ENCODE results near the gene PKN1. TPM values are rescaled to one million over a fixed set of nuclear protein-coding genes. Genes with fewer than 3 reads are reported as not detected.
"Not testable (repeated sequence)": the region's sequence is repeated elsewhere in the genome, so short reads cannot be mapped to it uniquely, and the experiment has no call there.

PKN1 gene
- total and polyA plus RNA-seq, 9 donors = 40.2 to 79.2 (median 72.1) TPM

- H3K9me3 ChIP-seq (replicated peaks; ENCODE audit: control insufficient read depth, low read depth, low read length) = no peaks in the 10 kb centered on the region
- DNase-seq = no peak
- H3K4me3 ChIP-seq (ENCODE audit: low read length) = no peak overlapping the region
- peaks cover 53% of the 10 kb centered on the region for H3K36me3 ChIP-seq (ENCODE audit: control insufficient read depth, insufficient read depth, low read length)
- H3K27ac ChIP-seq (ENCODE audit: low read length) = no peak overlapping the region
- 97% methylated on average over 13 of the region's 16 CpGs for WGBS (ENCODE audit: insufficient coverage)
- H3K4me1 ChIP-seq (ENCODE audit: control insufficient read depth, insufficient read depth, low read length) = peaks cover 21% of the 10 kb centered on the region
- no peaks in the 10 kb centered on the region for H3K27me3 ChIP-seq (ENCODE audit: control insufficient read depth, insufficient read depth, low read length)
Observed at GRCh38 chr19:14442891-14443631, 10.0 kb downstream of the PKN1 start.

DNA sequence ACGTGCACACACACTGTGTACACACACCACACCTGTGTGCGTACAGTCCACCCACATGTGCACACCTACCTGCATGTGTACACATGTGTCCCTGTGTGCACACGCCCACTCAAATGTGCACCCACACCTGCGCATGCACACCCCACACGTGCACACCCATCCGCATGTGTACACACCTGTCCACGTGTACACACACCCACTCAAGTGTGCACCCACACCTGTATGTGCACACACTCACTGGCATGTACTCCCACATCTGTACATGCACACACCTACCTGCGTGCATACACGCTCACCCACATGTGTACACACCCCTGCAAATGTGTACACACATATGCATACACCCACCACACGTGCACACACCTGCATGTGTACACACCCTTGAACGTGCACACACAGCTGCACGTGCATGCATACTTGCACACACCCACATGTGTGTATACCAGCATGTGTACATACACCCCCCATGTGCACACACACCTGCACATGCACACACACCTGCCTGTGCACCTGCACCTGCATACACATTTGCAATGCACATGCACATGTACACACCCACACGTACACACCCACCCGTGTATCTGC, 10.6 kb downstream of the PKN1 start:
- Histone ChIP-seq H3K9me3 (replicated peaks; ENCODE audit: control insufficient read depth, low read depth, low read length) (no peaks in the 10 kb centered on the region), H3K36me3 (ENCODE audit: control insufficient read depth, insufficient read depth, low read length) (peaks cover 59% of the 10 kb centered on the region), H3K27ac (ENCODE audit: low read length) (no peak overlapping the region), H3K4me3 (ENCODE audit: low read length) (no peak overlapping the region), H3K27me3 (ENCODE audit: control insufficient read depth, insufficient read depth, low read length) (no peaks in the 10 kb centered on the region), H3K4me1 (ENCODE audit: control insufficient read depth, insufficient read depth, low read length) (peaks cover 21% of the 10 kb centered on the region)
- no peak for DNase-seq
- 96% methylated on average over 12 of the region's 14 CpGs for WGBS (ENCODE audit: insufficient coverage)

GRCh38 chr19:14446336-14447036, 13.4 kb downstream of the PKN1 start:
- no peak for DNase-seq
- Histone ChIP-seq H3K27ac (ENCODE audit: low read length) (no peak overlapping the region), H3K9me3 (replicated peaks; ENCODE audit: control insufficient read depth, low read depth, low read length) (no peaks in the 10 kb centered on the region), H3K36me3 (ENCODE audit: control insufficient read depth, insufficient read depth, low read length) (peaks cover 79% of the 10 kb centered on the region), H3K27me3 (ENCODE audit: control insufficient read depth, insufficient read depth, low read length) (no peaks in the 10 kb centered on the region), H3K4me1 (ENCODE audit: control insufficient read depth, insufficient read depth, low read length) (peaks cover 4% of the 10 kb centered on the region), H3K4me3 (ENCODE audit: low read length) (no peak overlapping the region)
- 100% methylated on average over 9 of the region's 10 CpGs for WGBS (ENCODE audit: insufficient coverage)

GRCh38 chr19:14449321-14449720, 16.2 kb downstream of the PKN1 start:
- no peaks in the 10 kb centered on the region for H3K9me3 ChIP-seq (replicated peaks; ENCODE audit: control insufficient read depth, low read depth, low read length)
- H3K27me3 ChIP-seq (ENCODE audit: control insufficient read depth, insufficient read depth, low read length) = no peaks in the 10 kb centered on the region
- no peaks in the 10 kb centered on the region for H3K4me1 ChIP-seq (ENCODE audit: control insufficient read depth, insufficient read depth, low read length)
- peaks cover 67% of the 10 kb centered on the region for H3K36me3 ChIP-seq (ENCODE audit: control insufficient read depth, insufficient read depth, low read length)
- WGBS (ENCODE audit: insufficient coverage) = 98% methylated on average over 4 of the region's 6 CpGs
- H3K27ac ChIP-seq (ENCODE audit: low read length) = no peak overlapping the region
- H3K4me3 ChIP-seq (ENCODE audit: low read length) = no peak overlapping the region
- DNase-seq = no peak

DNA sequence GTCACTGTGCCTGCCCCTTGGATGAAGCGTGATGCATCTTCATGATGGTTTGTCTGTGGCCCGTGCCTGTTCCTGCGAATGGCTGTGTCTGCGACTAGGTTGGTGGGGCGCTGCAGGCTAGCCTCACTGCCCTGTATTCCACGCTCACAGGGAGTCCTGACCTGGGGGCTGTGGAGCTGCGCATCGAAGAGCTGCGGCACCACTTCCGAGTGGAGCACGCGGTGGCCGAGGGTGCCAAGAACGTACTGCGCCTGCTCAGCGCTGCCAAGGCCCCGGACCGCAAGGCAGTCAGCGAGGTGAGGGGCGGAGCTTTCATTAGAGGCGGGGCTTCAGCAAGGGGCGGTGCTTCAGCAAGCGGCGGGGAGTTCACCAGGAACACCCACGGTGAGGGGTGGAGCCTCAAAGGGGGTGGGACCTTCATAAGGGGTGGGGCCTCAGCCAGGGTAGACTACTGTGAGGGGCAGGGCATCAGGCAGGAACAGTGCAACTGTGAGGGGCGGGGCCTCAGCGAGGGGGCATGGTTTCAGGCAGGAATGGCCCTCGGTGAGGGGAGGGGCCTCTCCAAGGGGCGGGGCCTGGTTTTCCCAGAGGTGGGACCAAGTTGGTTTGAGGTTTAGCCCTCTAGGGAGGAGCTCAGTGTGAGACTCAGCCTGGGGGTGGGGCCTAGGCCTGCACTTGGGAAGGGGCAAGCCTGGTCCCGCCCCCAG, 17.2 kb downstream of the PKN1 start:
- Histone ChIP-seq H3K4me3 (ENCODE audit: low read length) (no peak overlapping the region), H3K4me1 (ENCODE audit: control insufficient read depth, insufficient read depth, low read length) (no peaks in the 10 kb centered on the region), H3K27me3 (ENCODE audit: control insufficient read depth, insufficient read depth, low read length) (no peaks in the 10 kb centered on the region), H3K36me3 (ENCODE audit: control insufficient read depth, insufficient read depth, low read length) (peaks cover 58% of the 10 kb centered on the region), H3K9me3 (replicated peaks; ENCODE audit: control insufficient read depth, low read depth, low read length) (no peaks in the 10 kb centered on the region), H3K27ac (ENCODE audit: low read length) (no peak overlapping the region)
- 79% methylated on average over 28 of the region's 30 CpGs for WGBS (ENCODE audit: insufficient coverage)
- DNase-seq = no peak

DNA sequence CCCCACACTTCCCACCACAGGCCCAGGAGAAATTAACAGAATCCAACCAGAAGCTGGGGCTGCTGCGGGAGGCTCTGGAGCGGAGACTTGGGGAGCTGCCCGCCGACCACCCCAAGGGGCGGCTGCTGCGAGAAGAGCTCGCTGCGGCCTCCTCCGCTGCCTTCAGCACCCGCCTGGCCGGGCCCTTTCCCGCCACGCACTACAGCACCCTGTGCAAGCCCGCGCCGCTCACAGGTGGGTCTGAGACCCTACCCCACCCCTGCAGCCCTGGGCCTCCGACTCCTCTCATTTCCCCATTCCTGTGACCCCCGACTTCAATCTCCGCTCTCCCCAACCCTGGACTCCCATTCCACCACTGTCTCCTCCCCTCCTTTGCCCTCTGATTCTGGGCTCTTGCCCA, 17.8 kb downstream of the PKN1 start:
- H3K9me3 ChIP-seq (replicated peaks; ENCODE audit: control insufficient read depth, low read depth, low read length) = no peaks in the 10 kb centered on the region
- peaks cover 56% of the 10 kb centered on the region for H3K36me3 ChIP-seq (ENCODE audit: control insufficient read depth, insufficient read depth, low read length)
- 97% methylated on average over 19 of the region's 19 CpGs for WGBS (ENCODE audit: insufficient coverage)
- H3K27ac ChIP-seq (ENCODE audit: low read length) = no peak overlapping the region
- H3K4me1 ChIP-seq (ENCODE audit: control insufficient read depth, insufficient read depth, low read length) = no peaks in the 10 kb centered on the region
- no peak overlapping the region for H3K4me3 ChIP-seq (ENCODE audit: low read length)
- no peak for DNase-seq
- H3K27me3 ChIP-seq (ENCODE audit: control insufficient read depth, insufficient read depth, low read length) = no peaks in the 10 kb centered on the region

- not testable (repeated sequence) for H3K27ac ChIP-seq (ENCODE audit: low read length); H3K9me3 ChIP-seq (replicated peaks; ENCODE audit: control insufficient read depth, low read depth, low read length); H3K4me3 ChIP-seq (ENCODE audit: low read length); DNase-seq; H3K27me3 ChIP-seq (ENCODE audit: control insufficient read depth, insufficient read depth, low read length); H3K4me1 ChIP-seq (ENCODE audit: control insufficient read depth, insufficient read depth, low read length)
- H3K36me3 ChIP-seq (ENCODE audit: control insufficient read depth, insufficient read depth, low read length) = peaks cover 46% of the 10 kb centered on the region
- 88% methylated on average over 3 of the region's 3 CpGs for WGBS (ENCODE audit: insufficient coverage)
Observed at GRCh38 chr19:14452303-14452702, 19.2 kb downstream of the PKN1 start.

- Histone ChIP-seq H3K9me3 (replicated peaks; ENCODE audit: control insufficient read depth, low read depth, low read length) (no peaks in the 10 kb centered on the region), H3K27ac (ENCODE audit: low read length) (no peak overlapping the region), H3K27me3 (ENCODE audit: control insufficient read depth, insufficient read depth, low read length) (no peaks in the 10 kb centered on the region), H3K4me3 (ENCODE audit: low read length) (no peak overlapping the region), H3K36me3 (ENCODE audit: control insufficient read depth, insufficient read depth, low read length) (peaks cover 49% of the 10 kb centered on the region), H3K4me1 (ENCODE audit: control insufficient read depth, insufficient read depth, low read length) (no peaks in the 10 kb centered on the region)
- no CpG with 5 or more reads among the region's 5 CpGs for WGBS (ENCODE audit: insufficient coverage)
- no peak for DNase-seq
Observed at GRCh38 chr19:14459703-14460102, 26.6 kb downstream of the PKN1 start.

DNA sequence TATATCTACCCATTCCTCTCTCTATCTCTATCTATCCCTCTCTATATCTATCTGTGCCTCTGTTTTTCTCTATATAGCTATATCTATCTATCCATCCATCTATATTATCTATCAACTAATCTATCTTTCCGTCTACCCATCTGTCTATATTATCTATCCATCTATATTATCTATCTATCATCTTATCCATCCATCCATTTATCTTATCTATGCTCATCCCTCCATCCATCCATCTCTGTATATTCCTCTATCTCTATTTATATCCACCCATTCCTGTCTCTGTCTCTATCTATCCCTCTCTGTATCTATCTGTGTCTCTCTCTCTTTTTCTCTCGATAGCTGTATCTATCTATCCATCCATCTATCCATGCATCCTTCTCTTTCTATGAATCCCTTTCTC, 27.8 kb downstream of the PKN1 start:
- no peak for DNase-seq
- Histone ChIP-seq H3K4me3 (ENCODE audit: low read length) (no peak overlapping the region), H3K36me3 (ENCODE audit: control insufficient read depth, insufficient read depth, low read length) (peaks cover 57% of the 10 kb centered on the region), H3K27me3 (ENCODE audit: control insufficient read depth, insufficient read depth, low read length) (no peaks in the 10 kb centered on the region), H3K9me3 (replicated peaks; ENCODE audit: control insufficient read depth, low read depth, low read length) (no peaks in the 10 kb centered on the region), H3K27ac (ENCODE audit: low read length) (no peak overlapping the region), H3K4me1 (ENCODE audit: control insufficient read depth, insufficient read depth, low read length) (no peaks in the 10 kb centered on the region)
- 96% methylated on average over 2 of the region's 2 CpGs for WGBS (ENCODE audit: insufficient coverage)

- H3K27me3 ChIP-seq (ENCODE audit: control insufficient read depth, insufficient read depth, low read length); H3K9me3 ChIP-seq (replicated peaks; ENCODE audit: control insufficient read depth, low read depth, low read length); H3K27ac ChIP-seq (ENCODE audit: low read length); DNase-seq; H3K4me1 ChIP-seq (ENCODE audit: control insufficient read depth, insufficient read depth, low read length); H3K4me3 ChIP-seq (ENCODE audit: low read length): not testable (repeated sequence)
- H3K36me3 ChIP-seq (ENCODE audit: control insufficient read depth, insufficient read depth, low read length) = peaks cover 62% of the 10 kb centered on the region
- WGBS (ENCODE audit: insufficient coverage) = 100% methylated on average over 2 of the region's 7 CpGs
Observed at GRCh38 chr19:14462401-14462800, 29.3 kb downstream of the PKN1 start.
